22Rv1 (cell line): ENCODE measurements around the gene BSG.
"Not testable (repeated sequence)": the region's sequence is repeated elsewhere in the genome, so short reads cannot be mapped to it uniquely, and the experiment has no call there.

Experiments used
- H3K27ac ChIP-seq: fragments of 450-650 bp; 2 replicates; pipeline ENCODE4 v1.5.1; 2017
- CTCF ChIP-seq: fragments of 450-650 bp; IDR thresholded peaks from 2 replicates; pipeline ENCODE4 v1.5.1; 2017; ENCODE audit warnings: mild to moderate bottlenecking
- ZFX ChIP-seq: fragments of 450-650 bp; IDR thresholded peaks from 2 replicates; pipeline ENCODE4 v1.6.1; 2017; ENCODE audit warnings: antibody characterized with exemption, borderline replicate concordance

BSG gene

GRCh38 chr19:595326-596262, 23.2 kb downstream of the BSG start:
- no peak overlapping the region for H3K27ac ChIP-seq
- TF ChIP-seq ZFX (no peak), CTCF (no peak)

GRCh38 chr19:596263-596655, 23.9 kb downstream of the BSG start:
- TF ChIP-seq CTCF = no peak
- no peak for TF ChIP-seq ZFX
- no peak overlapping the region for H3K27ac ChIP-seq

GRCh38 chr19:597406-598315, 25.3 kb downstream of the BSG start:
- no peak overlapping the region for H3K27ac ChIP-seq
- no peak for TF ChIP-seq ZFX
- TF ChIP-seq CTCF = no peak

- TF ChIP-seq ZFX (no peak), CTCF (no peak)
- H3K27ac ChIP-seq = no peak overlapping the region
These were observed 28.9 kb downstream of the BSG start for GRCh38 chr19:601310-601709.

GRCh38 chr19:601790-602189, 29.4 kb downstream of the BSG start:
- no peak overlapping the region for H3K27ac ChIP-seq
- TF ChIP-seq ZFX (no peak), CTCF (no peak)

- TF ChIP-seq CTCF (no peak), ZFX (no peak)
- no peak overlapping the region for H3K27ac ChIP-seq
These were observed 30.2 kb downstream of the BSG start for GRCh38 chr19:602391-603301.

GRCh38 chr19:603302-603639, 30.9 kb downstream of the BSG start:
- H3K27ac ChIP-seq = not testable (repeated sequence)

GRCh38 chr19:603779-604178, 31.4 kb downstream of the BSG start:
- not testable (repeated sequence) for H3K27ac ChIP-seq
